K562 (cell line): ENCODE results near the gene DNAJC11. TPM values are rescaled to one million over a fixed set of nuclear protein-coding genes. Genes with fewer than 3 reads are reported as not detected.
A peak's percentile ranks its signal among the peaks of the same experiment; 100 is the strongest.

Experiments used
- ATF4 ChIP-seq: fragments of 450-650 bp; formaldehyde crosslinking; IDR thresholded peaks from 2 replicates; pipeline ENCODE4 v1.4.0; 2022; ENCODE audit warnings: mild to moderate bottlenecking, moderate library complexity
- CSDE1 ChIP-seq, 2 experiments: fragments of 450-650 bp; IDR thresholded peaks; 2 replicates each; pipeline ENCODE4 v1.6.1; 2016; ENCODE audit warnings: mild to moderate bottlenecking in 1 of 2
- FUS ChIP-seq: fragments of 200-400 bp; formaldehyde crosslinking; optimal IDR thresholded peaks from 2 replicates; pipeline ENCODE3; 2017; ENCODE audit warnings: low read depth, low read length
- PHF21A ChIP-seq: fragments of 450-650 bp; IDR thresholded peaks from 2 replicates; pipeline ENCODE4 v1.6.1; 2017; ENCODE audit warnings: low read depth, borderline replicate concordance
- TFAP4 ChIP-seq: sonication (generic); formaldehyde crosslinking; IDR thresholded peaks from 2 replicates; pipeline ENCODE4 v1.8.0; 2022; ENCODE audit warnings: missing genetic modification reagents, mild to moderate bottlenecking, moderate library complexity, borderline replicate concordance
- THRA ChIP-seq: fragments of 450-650 bp; IDR thresholded peaks from 2 replicates; pipeline ENCODE4 v1.6.1; 2017; ENCODE audit warnings: mild to moderate bottlenecking, moderate library complexity
- ZNF431 ChIP-seq: sonication (generic); formaldehyde crosslinking; IDR thresholded peaks from 2 replicates; pipeline ENCODE4 v1.8.0; 2022; ENCODE audit warnings: mild to moderate bottlenecking, missing genetic modification reagents
- ZNF696 ChIP-seq: fragments of 250-450 bp; sonication (Bioruptor Pico); conservative IDR thresholded peaks from 2 replicates; pipeline ENCODE4 v1.4.0; 2020; ENCODE audit warnings: mild to moderate bottlenecking, moderate library complexity
- polyA plus RNA-seq, 8 experiments: library from polyadenylated mRNA; depleted of rRNA in 4 of 8; stranded (reverse) in 5 of 8; unstranded in 3 of 8; fragments of >200 nt; fragmentation: Nextera tagmentation in 2 of 8; fragmentation: Illumina TruSeq in 1 of 8; extraction: Ambion mirVana in 2 of 8; extraction: Trizol in 1 of 8; gene quantifications; 2 replicates each; pipeline versions ENCODE4 v1.2.1 to v1.2.3, GENCODE V29; 2011 to 2014; ENCODE audit warnings: inconsistent platforms in 1 of 8, missing spikeins in 1 of 8
- total RNA-seq, 7 experiments: library from RNA; depleted of rRNA in 6 of 7; stranded (reverse); fragments of >200 nt in 6 of 7; fragmentation: Illumina TruSeq in 2 of 7; extraction: Trizol in 2 of 7; gene quantifications; 2 replicates each; pipeline versions ENCODE4 v1.2.1 to v1.2.3, GENCODE V29; 2011 to 2021; ENCODE audit warnings: low replicate concordance in 1 of 7
- TF ChIP-seq, protein P1 (sequence below), 2 experiments: fragments of 450-650 bp; IDR thresholded peaks; 2 replicates each; pipeline ENCODE4 v1.6.1; 2018; ENCODE audit warnings: mild to moderate bottlenecking in 2 of 2, low read depth in 1 of 2; ENCODE audit not compliant: partially characterized antibody in 2 of 2
- TF ChIP-seq, protein P2 (sequence below): sonication (generic); formaldehyde crosslinking; IDR thresholded peaks from 2 replicates; pipeline ENCODE4 v1.8.0; 2022; ENCODE audit warnings: mild to moderate bottlenecking, missing genetic modification reagents
- TF ChIP-seq, protein P3 (sequence below): sonication (generic); formaldehyde crosslinking; IDR thresholded peaks from 2 replicates; pipeline ENCODE4 v1.8.1; 2023; ENCODE audit warnings: mild to moderate bottlenecking, missing genetic modification reagents
- TF ChIP-seq, protein P4 (sequence below), 2 experiments: fragments of 450-650 bp; conservative IDR thresholded peaks; 2 replicates each; pipeline ENCODE4 v1.6.1; 2017; ENCODE audit warnings: mild to moderate bottlenecking in 2 of 2, moderate library complexity in 2 of 2

The DNAJC11 gene
- total and polyA plus RNA-seq, 9 of the 15 experiments (the other 6 are each of a cell fraction or from before 2014, with no cell fraction given): 14.1 to 123 (median 76.6) TPM

DNA sequence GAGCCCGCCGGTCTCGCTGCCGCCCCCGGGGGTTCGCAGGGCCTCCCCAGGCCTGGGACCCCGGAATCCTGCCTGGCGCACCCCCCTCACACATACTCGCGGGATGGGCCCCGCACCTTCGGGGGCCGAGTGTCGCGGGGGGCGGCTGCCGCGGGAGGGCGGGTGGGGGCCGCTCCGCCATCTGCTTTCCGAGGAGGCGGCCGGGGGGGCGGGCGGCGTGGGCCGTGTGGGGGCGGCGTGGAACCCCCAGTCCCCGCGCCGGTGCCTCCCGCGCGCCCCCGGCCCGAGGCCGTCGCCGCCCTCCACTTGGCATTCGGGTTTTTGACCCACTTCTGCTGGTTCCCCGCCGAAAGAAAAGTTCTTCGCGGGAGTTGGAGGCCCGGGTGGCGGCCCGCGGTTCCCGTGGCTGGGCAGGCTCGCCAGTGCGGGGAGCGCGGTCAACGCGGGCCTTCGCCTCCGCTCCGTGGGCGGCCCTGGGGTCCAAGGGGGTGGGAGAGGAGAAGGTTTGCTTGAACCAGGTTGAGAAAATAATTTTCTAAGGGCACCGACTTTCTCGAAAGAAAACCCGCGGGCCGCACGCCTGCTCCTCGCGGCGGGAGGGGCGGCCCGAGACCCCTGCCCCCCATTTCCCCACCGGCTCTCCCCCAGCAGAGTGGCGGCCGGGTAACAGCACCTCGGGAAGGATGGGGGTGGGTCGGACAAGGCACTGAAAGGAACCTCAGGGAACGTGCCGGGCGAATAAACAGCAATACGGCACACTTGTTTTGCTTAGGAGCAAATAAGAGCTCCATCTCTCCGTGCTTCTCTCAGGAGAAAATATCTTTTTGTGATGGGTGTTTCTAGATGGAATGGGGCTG, 86.5 kb downstream of the DNAJC11 start (continued):
- TF ChIP-seq, protein P1, sequence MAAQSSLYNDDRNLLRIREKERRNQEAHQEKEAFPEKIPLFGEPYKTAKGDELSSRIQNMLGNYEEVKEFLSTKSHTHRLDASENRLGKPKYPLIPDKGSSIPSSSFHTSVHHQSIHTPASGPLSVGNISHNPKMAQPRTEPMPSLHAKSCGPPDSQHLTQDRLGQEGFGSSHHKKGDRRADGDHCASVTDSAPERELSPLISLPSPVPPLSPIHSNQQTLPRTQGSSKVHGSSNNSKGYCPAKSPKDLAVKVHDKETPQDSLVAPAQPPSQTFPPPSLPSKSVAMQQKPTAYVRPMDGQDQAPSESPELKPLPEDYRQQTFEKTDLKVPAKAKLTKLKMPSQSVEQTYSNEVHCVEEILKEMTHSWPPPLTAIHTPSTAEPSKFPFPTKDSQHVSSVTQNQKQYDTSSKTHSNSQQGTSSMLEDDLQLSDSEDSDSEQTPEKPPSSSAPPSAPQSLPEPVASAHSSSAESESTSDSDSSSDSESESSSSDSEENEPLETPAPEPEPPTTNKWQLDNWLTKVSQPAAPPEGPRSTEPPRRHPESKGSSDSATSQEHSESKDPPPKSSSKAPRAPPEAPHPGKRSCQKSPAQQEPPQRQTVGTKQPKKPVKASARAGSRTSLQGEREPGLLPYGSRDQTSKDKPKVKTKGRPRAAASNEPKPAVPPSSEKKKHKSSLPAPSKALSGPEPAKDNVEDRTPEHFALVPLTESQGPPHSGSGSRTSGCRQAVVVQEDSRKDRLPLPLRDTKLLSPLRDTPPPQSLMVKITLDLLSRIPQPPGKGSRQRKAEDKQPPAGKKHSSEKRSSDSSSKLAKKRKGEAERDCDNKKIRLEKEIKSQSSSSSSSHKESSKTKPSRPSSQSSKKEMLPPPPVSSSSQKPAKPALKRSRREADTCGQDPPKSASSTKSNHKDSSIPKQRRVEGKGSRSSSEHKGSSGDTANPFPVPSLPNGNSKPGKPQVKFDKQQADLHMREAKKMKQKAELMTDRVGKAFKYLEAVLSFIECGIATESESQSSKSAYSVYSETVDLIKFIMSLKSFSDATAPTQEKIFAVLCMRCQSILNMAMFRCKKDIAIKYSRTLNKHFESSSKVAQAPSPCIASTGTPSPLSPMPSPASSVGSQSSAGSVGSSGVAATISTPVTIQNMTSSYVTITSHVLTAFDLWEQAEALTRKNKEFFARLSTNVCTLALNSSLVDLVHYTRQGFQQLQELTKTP (IDR thresholded peaks at IDR 0.05; ENCODE audit: low read depth in 1 of 2, partially characterized antibody in 2 of 2): no peak
- no peak for TF ChIP-seq ATF4 (CRISPR knock-in tag)
- TF ChIP-seq ZNF431 (CRISPR knock-in tag): no peak
- TF ChIP-seq, protein P2, sequence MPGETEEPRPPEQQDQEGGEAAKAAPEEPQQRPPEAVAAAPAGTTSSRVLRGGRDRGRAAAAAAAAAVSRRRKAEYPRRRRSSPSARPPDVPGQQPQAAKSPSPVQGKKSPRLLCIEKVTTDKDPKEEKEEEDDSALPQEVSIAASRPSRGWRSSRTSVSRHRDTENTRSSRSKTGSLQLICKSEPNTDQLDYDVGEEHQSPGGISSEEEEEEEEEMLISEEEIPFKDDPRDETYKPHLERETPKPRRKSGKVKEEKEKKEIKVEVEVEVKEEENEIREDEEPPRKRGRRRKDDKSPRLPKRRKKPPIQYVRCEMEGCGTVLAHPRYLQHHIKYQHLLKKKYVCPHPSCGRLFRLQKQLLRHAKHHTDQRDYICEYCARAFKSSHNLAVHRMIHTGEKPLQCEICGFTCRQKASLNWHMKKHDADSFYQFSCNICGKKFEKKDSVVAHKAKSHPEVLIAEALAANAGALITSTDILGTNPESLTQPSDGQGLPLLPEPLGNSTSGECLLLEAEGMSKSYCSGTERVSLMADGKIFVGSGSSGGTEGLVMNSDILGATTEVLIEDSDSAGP (CRISPR knock-in tag): no peak
- TF ChIP-seq, protein P3, sequence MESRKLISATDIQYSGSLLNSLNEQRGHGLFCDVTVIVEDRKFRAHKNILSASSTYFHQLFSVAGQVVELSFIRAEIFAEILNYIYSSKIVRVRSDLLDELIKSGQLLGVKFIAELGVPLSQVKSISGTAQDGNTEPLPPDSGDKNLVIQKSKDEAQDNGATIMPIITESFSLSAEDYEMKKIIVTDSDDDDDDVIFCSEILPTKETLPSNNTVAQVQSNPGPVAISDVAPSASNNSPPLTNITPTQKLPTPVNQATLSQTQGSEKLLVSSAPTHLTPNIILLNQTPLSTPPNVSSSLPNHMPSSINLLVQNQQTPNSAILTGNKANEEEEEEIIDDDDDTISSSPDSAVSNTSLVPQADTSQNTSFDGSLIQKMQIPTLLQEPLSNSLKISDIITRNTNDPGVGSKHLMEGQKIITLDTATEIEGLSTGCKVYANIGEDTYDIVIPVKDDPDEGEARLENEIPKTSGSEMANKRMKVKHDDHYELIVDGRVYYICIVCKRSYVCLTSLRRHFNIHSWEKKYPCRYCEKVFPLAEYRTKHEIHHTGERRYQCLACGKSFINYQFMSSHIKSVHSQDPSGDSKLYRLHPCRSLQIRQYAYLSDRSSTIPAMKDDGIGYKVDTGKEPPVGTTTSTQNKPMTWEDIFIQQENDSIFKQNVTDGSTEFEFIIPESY (CRISPR knock-in tag): no peak
- TF ChIP-seq CSDE1 (IDR thresholded peaks at IDR 0.05): no peak
- TF ChIP-seq THRA: no peak
- TF ChIP-seq PHF21A: no peak
- no peak for TF ChIP-seq ZNF696 (CRISPR knock-in tag)
- TF ChIP-seq, protein P4, sequence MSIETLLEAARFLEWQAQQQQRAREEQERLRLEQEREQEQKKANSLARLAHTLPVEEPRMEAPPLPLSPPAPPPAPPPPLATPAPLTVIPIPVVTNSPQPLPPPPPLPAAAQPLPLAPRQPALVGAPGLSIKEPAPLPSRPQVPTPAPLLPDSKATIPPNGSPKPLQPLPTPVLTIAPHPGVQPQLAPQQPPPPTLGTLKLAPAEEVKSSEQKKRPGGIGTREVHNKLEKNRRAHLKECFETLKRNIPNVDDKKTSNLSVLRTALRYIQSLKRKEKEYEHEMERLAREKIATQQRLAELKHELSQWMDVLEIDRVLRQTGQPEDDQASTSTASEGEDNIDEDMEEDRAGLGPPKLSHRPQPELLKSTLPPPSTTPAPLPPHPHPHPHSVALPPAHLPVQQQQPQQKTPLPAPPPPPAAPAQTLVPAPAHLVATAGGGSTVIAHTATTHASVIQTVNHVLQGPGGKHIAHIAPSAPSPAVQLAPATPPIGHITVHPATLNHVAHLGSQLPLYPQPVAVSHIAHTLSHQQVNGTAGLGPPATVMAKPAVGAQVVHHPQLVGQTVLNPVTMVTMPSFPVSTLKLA (conservative IDR thresholded peaks at IDR 0.05): 0 out of 4 replicates have a peak, but pooled peaks of 1 of the 2 experiments have one; percentile 18
- TF ChIP-seq TFAP4 (CRISPR knock-in tag): no peak; the same call in 1 of the 2 replicates
- TF ChIP-seq FUS: peak; percentile 8
